T47D (cell line): ENCODE data around the gene GALNS.

ENCODE experiments used
- DNase-seq, 2 experiments: peaks; one replicate each; pipeline versions ENCODE4 v3.0.0 to v3.0.0-alpha.2; 2011 to 2012; ENCODE audit warnings: low read depth in 1 of 2, low spot score in 1 of 2
- JUND ChIP-seq: IDR thresholded peaks from 2 replicates; pipeline ENCODE4 v1.6.1; 2012; ENCODE audit warnings: low read depth
- in situ Hi-C: cut with HindIII; loops from 2 replicates; pipeline ENCODE4 v1.10.0; 2016; ENCODE audit warnings: low sequenced_read_pairs, low pct_unique_long_range_greater_than_20kb

The GALNS gene

DNA sequence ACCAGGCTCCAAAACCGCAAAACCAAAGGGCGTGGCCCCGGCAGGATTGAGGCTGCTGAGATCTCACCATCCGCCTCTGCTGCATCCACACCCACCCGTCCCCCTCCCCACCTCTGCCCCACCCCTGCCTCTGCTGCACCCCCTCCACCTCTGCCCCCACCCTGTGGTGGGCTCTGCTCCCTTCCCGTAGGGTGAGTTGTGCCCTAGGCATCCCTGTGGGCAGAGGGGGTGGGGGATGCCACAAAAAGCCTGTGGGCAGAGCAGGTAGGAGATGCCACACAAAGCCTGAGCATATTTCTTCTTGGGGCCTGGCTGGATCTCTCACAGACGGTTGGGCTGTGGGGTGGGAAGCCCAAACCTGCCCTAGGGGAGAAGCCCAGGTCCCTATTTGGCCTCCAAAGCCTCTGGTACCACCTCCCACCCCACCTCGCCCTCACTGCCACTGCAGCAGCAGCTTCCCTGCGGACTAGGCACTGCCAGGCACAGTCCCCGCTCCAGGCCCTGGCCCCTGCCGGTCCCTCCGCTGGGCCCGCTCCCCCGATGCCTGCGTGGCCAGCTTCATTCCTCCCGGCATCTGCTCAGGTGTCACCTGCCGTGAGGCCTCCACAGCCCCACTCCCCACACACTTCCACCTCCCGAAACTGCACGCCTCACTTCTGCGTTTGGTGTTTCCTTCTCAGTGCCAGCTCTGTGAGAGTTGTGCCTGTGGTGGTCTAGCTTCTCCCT, 21.0 kb upstream of the GALNS start:
- TF ChIP-seq JUND: no peak
- in situ Hi-C loops: no loop called here
- no peak for DNase-seq

DNA sequence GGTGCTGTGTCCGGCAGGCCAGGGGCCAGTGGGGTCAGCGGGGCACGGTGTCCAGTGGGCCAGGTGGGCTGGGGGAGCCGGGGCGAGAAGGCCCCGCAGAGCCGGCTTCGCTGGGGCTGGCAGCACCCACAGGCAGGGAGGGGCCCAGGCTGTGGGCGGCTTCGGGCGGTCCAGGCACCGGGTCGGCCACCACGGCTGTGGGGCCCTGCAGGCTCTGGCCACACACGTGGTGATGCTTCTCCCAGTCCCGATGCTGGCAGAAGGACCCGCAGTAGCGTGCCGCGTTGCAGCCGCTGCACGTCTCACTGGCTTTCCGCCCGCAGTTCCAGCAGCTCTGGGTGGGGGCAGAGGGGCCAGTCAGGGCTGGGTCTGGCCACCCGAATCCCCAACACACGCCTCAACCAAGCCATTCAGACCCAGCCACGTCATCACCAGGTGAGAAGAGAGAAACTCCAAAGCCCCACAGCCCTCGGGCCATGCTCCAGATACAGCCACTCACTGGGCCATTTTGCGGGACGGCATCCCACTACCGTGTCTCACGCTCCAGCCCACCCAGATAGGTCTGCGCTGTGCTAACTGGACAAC, 20.3 kb upstream of the GALNS start:
- TF ChIP-seq JUND: no peak
- no peak for DNase-seq
- in situ Hi-C loops: no loop called here

GRCh38 chr16:88875703-88876234, 19.0 kb upstream of the GALNS start:
- in situ Hi-C loops: no loop called here
- no peak for TF ChIP-seq JUND
- DNase-seq: no peak

DNA sequence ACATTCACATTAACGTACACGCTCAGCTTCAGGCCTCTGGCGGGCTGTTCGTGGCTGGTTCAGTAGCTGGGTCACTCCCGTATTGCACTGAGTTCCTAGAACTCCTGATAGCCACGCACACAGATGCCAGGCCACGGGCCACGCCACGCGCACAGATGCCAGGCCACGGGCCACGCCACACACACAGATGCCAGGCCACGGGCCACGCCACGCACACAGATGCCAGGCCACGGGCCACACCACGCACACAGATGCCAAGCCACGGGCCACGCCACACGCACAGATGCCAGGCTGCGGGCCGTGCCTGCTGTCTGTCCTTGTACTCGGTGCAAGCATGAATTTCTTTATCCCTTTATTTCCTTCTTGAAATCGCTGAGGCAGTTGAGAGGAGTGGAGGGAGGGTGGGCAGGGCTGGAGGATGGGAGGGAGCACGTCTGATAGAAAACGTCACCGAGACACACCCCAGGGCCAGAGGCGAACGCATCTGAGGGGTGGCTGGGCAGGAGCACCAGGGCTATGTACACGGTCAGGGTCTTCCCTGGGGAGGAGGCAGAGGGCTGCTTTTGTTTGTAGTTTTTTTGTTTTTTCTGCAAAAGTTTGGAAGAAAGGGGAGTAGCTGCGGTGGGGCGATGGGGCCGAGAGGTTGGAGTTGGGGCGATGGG, 18.3 kb upstream of the GALNS start:
- no peak for DNase-seq

DNA sequence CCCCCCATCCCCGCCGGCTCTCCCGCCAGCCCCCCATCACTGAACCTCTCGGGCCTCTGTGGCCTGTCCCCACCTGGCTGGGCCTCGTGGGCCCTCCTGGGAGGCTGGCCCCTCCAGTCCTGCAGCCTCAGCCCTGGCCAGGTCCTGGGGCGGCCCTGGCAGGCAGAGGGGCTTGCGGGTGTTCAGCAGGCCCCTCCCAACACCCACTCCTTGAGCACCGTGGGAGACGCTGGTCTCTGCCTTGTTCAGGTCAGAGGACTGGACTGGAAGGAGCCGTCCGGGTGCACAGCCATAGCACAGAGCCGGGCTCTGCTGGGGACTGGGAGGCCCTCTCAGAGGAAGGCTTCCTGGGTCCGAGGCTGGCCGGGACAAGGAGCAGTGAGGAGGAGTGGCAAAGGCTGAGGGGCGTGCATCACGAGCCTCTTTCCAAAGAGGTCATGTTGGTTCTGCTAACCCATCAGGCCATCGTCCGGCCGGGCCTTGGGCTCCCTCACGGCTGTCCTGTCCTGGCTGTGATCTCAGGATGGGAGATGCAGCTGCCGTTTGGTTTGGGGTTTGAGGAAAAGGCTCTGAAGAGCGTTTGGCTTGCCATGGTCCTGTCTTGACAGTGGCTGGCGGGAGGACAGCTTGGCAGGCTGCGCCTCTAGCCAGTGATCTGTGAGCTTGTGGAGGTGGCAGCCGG, 16.0 kb upstream of the GALNS start:
- no peak for DNase-seq
- in situ Hi-C loops: no loop called here
- no peak for TF ChIP-seq JUND

More for the DNA sequence above, 18.3 kb upstream of the GALNS start:
- TF ChIP-seq JUND: no peak
- in situ Hi-C loops: no loop called here

DNA sequence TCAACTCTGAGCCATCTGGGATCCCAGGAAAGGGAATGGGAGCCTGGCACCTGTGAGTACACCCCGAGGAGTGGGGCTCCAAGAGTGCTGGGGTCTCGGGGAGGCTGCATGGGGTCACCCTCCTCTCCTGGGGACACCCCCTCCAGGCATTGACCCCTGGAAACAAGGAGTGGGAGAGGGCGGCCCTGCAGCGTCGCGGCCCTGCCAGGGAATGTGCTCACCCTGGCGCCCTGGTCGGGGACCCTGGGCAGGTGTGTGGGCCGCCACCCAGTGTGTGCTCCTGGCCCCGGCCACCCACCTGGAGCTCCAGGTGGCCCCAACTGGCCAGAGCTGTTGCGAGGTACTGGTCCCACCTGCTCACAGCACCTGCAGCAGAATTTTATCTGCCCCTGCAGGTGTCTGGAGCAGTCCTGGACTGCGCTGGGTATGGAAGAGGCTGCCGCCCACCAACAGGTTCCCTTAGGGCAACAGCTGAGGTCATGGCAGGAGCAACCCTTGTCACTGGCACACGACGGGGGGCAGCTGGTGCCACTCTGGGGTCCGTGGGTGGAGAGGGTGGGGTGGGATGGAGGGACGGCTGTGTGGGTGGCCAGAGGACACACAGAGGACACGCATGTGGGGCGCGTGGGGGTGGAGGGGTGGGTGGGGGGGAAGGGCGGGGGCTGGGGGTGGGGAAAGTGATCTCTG, 15.1 kb upstream of the GALNS start:
- no peak for DNase-seq
- in situ Hi-C loops: no loop called here
- no peak for TF ChIP-seq JUND

DNA sequence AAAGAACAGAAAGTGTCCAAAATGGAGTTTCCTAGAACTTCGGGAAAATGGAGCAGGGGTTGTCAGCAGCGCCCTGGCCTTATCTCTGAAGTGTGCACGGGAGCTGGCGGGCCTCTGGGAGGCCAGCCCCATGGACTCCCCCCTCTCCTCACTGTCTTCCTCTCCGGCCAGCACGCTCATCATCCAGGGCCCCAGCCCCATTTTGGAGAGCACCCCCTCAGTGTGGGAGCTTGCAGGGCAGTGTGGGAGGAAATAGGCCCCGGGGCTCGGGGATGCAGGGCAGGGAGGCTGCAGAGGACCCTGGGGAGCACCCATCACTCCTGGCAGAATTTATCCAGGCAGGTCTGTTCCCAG, 14.6 kb upstream of the GALNS start:
- DNase-seq: no peak
- in situ Hi-C loops: no loop called here

GRCh38 chr16:88870608-88871348, 14.0 kb upstream of the GALNS start:
- DNase-seq: no peak
- no peak for TF ChIP-seq JUND
- in situ Hi-C loops: no loop called here

More for the DNA sequence above, 14.6 kb upstream of the GALNS start:
- TF ChIP-seq JUND: no peak

DNA sequence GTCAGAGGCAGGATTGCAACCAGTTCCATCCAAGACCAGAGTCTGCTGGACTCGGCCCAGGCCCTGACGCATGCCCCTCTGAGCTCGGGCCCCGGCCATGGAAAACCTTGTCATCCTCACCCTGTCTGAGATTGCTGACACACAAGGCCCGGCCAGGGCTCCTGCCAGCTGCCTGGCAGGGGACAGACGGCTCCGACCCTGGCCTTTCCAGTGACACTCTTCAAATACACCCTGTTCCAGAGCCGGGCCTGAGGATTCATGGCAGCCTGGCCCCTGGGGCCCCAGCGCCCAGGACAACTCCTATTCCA, 12.9 kb upstream of the GALNS start:
- DNase-seq: no peak
- no peak for TF ChIP-seq JUND
- in situ Hi-C loops: no loop called here

DNA sequence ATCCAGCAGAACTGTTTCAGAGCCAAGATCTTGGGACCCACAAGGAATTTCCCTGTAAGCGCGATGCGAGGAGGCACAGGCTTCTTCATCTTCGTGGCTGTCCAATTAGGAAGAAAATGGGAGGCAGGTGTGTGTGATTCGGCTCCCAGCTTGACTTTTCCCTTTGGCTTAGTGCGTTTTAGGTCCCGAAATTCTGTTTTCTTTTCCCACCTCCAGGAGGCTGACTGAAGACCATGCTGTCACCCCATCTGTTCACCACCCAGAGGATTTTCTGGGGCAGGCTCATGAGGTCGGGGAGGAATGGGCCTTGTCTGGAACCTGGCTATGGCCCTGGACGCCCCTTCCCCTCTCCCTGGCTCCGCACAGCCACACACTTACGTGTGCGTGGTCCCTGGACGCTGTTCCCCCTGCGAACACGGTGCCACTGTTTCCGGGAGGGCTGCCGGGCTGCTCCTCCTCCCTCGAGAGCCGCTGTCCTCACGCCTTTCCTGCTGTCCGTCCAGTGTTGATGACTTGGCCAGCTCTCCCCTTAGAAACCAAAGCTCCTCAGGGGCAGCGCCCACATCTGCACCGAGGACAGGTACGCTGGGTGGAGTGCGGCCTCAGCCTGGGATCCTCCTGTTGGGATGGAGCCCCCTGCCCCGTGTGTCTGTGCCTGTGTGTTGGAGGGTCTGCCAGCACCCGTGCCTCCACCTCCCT, 12.4 kb upstream of the GALNS start:
- DNase-seq: no peak
- TF ChIP-seq JUND: no peak
- in situ Hi-C loops: no loop called here

DNA sequence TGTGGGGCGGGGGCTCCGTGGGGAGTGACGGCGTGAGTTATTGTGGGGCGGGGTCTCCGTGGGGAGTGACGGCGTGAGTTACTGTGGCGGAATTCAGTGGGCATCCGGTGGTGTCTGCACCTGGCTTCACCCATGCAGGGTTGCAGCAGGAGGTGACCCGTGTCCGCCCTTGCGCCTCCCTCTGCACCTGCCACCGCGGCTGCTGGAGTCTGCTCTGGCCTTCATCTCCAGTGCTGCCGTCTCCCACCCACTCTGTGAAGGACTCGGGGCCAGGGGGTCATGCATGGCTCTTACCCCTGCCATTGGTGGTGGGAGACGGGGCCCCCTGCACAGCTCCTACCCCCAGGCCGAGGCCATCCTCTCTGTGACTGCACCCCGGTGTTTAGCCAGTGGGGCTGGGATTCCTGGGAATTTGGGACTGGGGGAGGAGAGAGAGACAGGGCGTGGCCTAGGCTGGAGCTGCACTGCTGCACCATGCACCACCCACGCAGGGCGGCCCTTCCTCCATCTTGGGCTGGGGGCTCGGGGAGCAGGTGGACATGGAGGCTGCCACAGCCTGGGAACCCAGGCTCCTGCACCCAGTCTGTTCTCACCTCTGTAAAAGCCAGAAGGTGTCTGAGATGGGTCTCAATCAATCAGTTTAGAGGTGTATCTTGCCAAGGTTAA, 11.0 kb upstream of the GALNS start:
- DNase-seq: no peak
- in situ Hi-C loops: no loop called here
- no peak for TF ChIP-seq JUND
